A549 (cell line): Measurements from ENCODE around the gene HNF1B. TPM values are rescaled to one million over a fixed set of nuclear protein-coding genes. Genes with fewer than 3 reads are reported as not detected.

Experiments
- ATAC-seq, 2 experiments: fragments of 200-7000 bp in 1 of 2; fragments of >200 bp in 1 of 2; cut with Nextera tagmentation in 1 of 2; cut with Tn5 transposase in 1 of 2; 3 replicates each; pipeline versions ENCODE4 v1.8.0 to v1.9.1; 2018 to 2020; ENCODE audit warnings: mild to moderate bottlenecking in 1 of 2, moderate library complexity in 1 of 2
- CTCF ChIA-PET: fragments of 300-600 bp; sonication (Branson Sonifier 250); formaldehyde crosslinking; extraction: SDS; loops from one replicate; lab custom pipeline; 2021; ENCODE audit warnings: antibody characterized with exemption, inconsistent platforms; lab: Yijun Ruan, JAX
- POLR2A ChIA-PET: fragments of 350-600 bp; formaldehyde crosslinking; extraction: SDS; loops from one replicate; lab custom pipeline; 2021; ENCODE audit warnings: antibody characterized with exemption, inconsistent platforms; lab: Yijun Ruan, JAX
- DNase-seq, 2 experiments: peaks; one replicate each; pipeline versions ENCODE4 v3.0.0 to v3.0.0-alpha.2; 2011 to 2016; ENCODE audit warnings: low read depth in 1 of 2, low spot score in 1 of 2
- FAIRE-seq: peaks from 2 replicates; lab custom pipeline; 2011; peaks lifted over from hg19 to GRCh38; lab: Jason Lieb, UNC
- H3K27ac ChIP-seq, 2 experiments: fragments of >200 bp; sonication (Bioruptor Twin); formaldehyde crosslinking; 3 replicates each; pipeline ENCODE4 v1.5.1; 2016 to 2017
- H3K4me1 ChIP-seq: fragments of >200 bp; sonication (Bioruptor Twin); formaldehyde crosslinking; 3 replicates; pipeline ENCODE4 v1.6.1; 2016
- H3K4me2 ChIP-seq: fragments of >200 bp; sonication (Bioruptor Twin); formaldehyde crosslinking; 3 replicates; pipeline ENCODE4 v1.6.1; 2016
- H3K4me3 ChIP-seq: fragments of >200 bp; sonication (Bioruptor Twin); formaldehyde crosslinking; 3 replicates; pipeline ENCODE4 v1.5.1; 2016
- H3K9me3 ChIP-seq: fragments of >200 bp; sonication (Bioruptor Twin); formaldehyde crosslinking; 3 replicates; pipeline ENCODE4 v1.6.1; 2016
- BHLHE40 ChIP-seq: IDR thresholded peaks from 2 replicates; pipeline ENCODE4 v1.6.1; 2012; ENCODE audit warnings: low read depth, low read length, inconsistent platforms
- CBX2 ChIP-seq: fragments of 200-600 bp; sonication (generic); IDR thresholded peaks from 2 replicates; pipeline ENCODE4 v1.6.1; 2016; ENCODE audit warnings: low read depth, mild to moderate bottlenecking, borderline replicate concordance
- CEBPB ChIP-seq, 2 experiments: fragments of >200 bp in 1 of 2; sonication (Bioruptor Twin) in 1 of 2; formaldehyde crosslinking in 1 of 2; IDR thresholded peaks; 2 replicates each; pipeline ENCODE4 v1.6.1; 2012 to 2016
- CHD2 ChIP-seq: fragments of 150-350 bp; IDR thresholded peaks from 2 replicates; pipeline ENCODE4 v1.6.1; 2014; ENCODE audit warnings: low read length; ENCODE audit not compliant: partially characterized antibody
- EHMT2 ChIP-seq: fragments of 200-600 bp; sonication (generic); IDR thresholded peaks from 2 replicates; pipeline ENCODE4 v1.6.1; 2016; ENCODE audit warnings: antibody characterized with exemption, low read depth, mild to moderate bottlenecking, moderate library complexity
- ESRRA ChIP-seq: fragments of 150-350 bp; IDR thresholded peaks from 2 replicates; pipeline ENCODE4 v1.6.1; 2014; ENCODE audit warnings: mild to moderate bottlenecking, low read length, borderline replicate concordance
- FOXS1 ChIP-seq: fragments of 250-450 bp; sonication (Bioruptor Pico); IDR thresholded peaks from 2 replicates; pipeline ENCODE4 v1.5.0; 2020; ENCODE audit warnings: mild to moderate bottlenecking, moderate library complexity
- HOXA7 ChIP-seq: fragments of 250-450 bp; sonication (Bioruptor Pico); IDR thresholded peaks from 2 replicates; pipeline ENCODE4 v1.5.0; 2020; ENCODE audit warnings: mild to moderate bottlenecking, moderate library complexity
- KDM1A ChIP-seq: fragments of 200-600 bp; sonication (generic); IDR thresholded peaks from 2 replicates; pipeline ENCODE4 v1.6.1; 2016; ENCODE audit warnings: low read depth, mild to moderate bottlenecking
- MAZ ChIP-seq: fragments of 150-350 bp; IDR thresholded peaks from 2 replicates; pipeline ENCODE4 v1.6.1; 2014; ENCODE audit warnings: antibody characterized with exemption, low read depth, low read length, borderline replicate concordance
- MYC ChIP-seq: IDR thresholded peaks from 2 replicates; pipeline ENCODE4 v1.6.1; 2012; ENCODE audit warnings: mild to moderate bottlenecking, inconsistent platforms, low read length, improper control_type of control experiment, borderline replicate concordance
- NFE2L2 ChIP-seq: fragments of 150-350 bp; conservative IDR thresholded peaks from 2 replicates; pipeline ENCODE4 v1.6.1; 2014; ENCODE audit warnings: low read length
- NR3C1 ChIP-seq: fragments of >200 bp; sonication (Bioruptor Twin); formaldehyde crosslinking; IDR thresholded peaks from 3 replicates; pipeline ENCODE4 v1.6.1; 2017
- RAD21 ChIP-seq, 2 experiments: fragments of >200 bp in 1 of 2; sonication (Bioruptor Twin) in 1 of 2; formaldehyde crosslinking in 1 of 2; IDR thresholded peaks in 1 of 2; conservative IDR thresholded peaks in 1 of 2; 2 replicates in 1 of 2; 3 replicates in 1 of 2; pipeline ENCODE4 v1.6.1; 2012 to 2018; ENCODE audit warnings: inconsistent platforms in 1 of 2
- RARB ChIP-seq: fragments of 250-450 bp; sonication (Bioruptor Pico); IDR thresholded peaks from 2 replicates; pipeline ENCODE4 v1.8.0; 2021; ENCODE audit warnings: mild to moderate bottlenecking, moderate library complexity
- RNF2 ChIP-seq: fragments of 200-600 bp; sonication (generic); IDR thresholded peaks from 2 replicates; pipeline ENCODE4 v1.6.1; 2016; ENCODE audit warnings: low read depth, mild to moderate bottlenecking, antibody characterized with exemption, moderate library complexity, borderline replicate concordance
- SREBF2 ChIP-seq: fragments of 450-650 bp; IDR thresholded peaks from 2 replicates; pipeline ENCODE4 v1.6.1; 2014; ENCODE audit warnings: mild to moderate bottlenecking, moderate library complexity
- ZFP36 ChIP-seq: fragments of 450-650 bp; IDR thresholded peaks from 2 replicates; pipeline ENCODE4 v1.6.1; 2014; ENCODE audit warnings: borderline replicate concordance; ENCODE audit not compliant: partially characterized antibody
- ZSCAN20 ChIP-seq: fragments of 250-450 bp; sonication (Bioruptor Pico); IDR thresholded peaks from 2 replicates; pipeline ENCODE4 v1.8.0; 2022; ENCODE audit warnings: mild to moderate bottlenecking, moderate library complexity
- WGBS: methylation state at CpG from one replicate; pipeline ENCODE4 v1.1.6; 2017; ENCODE audit errors: missing lambda C conversion rate; 5-methylcytosine and 5-hydroxymethylcytosine counted together
- polyA plus RNA-seq, 4 experiments: library from polyadenylated mRNA; depleted of rRNA in 3 of 4; stranded (reverse); fragments of >200 nt; fragmentation: RNase III in 1 of 4; extraction: RNeasy Plus Mini Kit Qiagen cat#74134 plus additional on column Dnase treatment in 1 of 4; gene quantifications; 2 replicates in 3 of 4; 3 replicates in 1 of 4; pipeline ENCODE4 v1.2.3, GENCODE V29; 2011 to 2017
- TF ChIP-seq, protein P1 (sequence below): IDR thresholded peaks from 2 replicates; pipeline ENCODE4 v1.6.1; 2012
- TF ChIP-seq, protein P2 (sequence below): fragments of 250-450 bp; sonication (Bioruptor Pico); IDR thresholded peaks from 2 replicates; pipeline ENCODE4 v1.5.0; 2020; ENCODE audit warnings: low read depth, mild to moderate bottlenecking, moderate library complexity
- TF ChIP-seq, protein P3 (sequence below): fragments of 150-350 bp; IDR thresholded peaks from 2 replicates; pipeline ENCODE4 v1.6.1; 2014; ENCODE audit warnings: low read depth, mild to moderate bottlenecking, low read length
- TF ChIP-seq, protein P4 (sequence below): fragments of >200 bp; sonication (Bioruptor Twin); formaldehyde crosslinking; IDR thresholded peaks from 3 replicates; pipeline ENCODE4 v1.6.1; 2016

Gene HNF1B
- polyA plus RNA-seq, 2 of the 4 experiments (the other 2 are of a cell fraction) = 13.3 to 21.3 TPM

DNA sequence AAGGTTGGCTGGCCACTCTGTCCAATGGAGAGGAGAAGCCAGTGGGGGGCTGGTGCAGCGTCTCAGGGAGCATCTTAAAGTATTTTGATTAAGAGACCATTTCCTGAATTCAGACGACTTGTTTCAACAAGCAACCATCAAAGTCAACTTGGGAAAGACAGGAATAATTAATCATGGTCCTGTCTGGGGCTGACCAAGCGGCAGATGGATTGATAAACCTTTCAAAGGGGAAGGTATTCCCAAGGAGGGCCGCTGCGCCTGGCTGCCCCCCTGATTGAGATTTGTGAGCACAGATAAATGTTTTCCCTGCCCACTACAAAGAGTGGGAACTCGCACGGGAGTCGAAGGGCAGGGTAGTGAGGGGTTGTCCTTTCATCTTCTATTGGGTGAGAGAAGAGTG, 47.5 kb downstream of the HNF1B start:
- TF ChIP-seq CHD2 = no peak
- no peak for TF ChIP-seq ZSCAN20
- no peak for TF ChIP-seq RAD21 (conservative IDR thresholded peaks at IDR 0.05 in 1 of 2, IDR thresholded peaks at IDR 0.05 in 1 of 2)
- no peak for TF ChIP-seq FOXS1 (CRISPR knock-in tag)
- TF ChIP-seq, protein P1, sequence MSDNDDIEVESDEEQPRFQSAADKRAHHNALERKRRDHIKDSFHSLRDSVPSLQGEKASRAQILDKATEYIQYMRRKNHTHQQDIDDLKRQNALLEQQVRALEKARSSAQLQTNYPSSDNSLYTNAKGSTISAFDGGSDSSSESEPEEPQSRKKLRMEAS = no peak
- no peak for TF ChIP-seq MAZ
- no peak for TF ChIP-seq NR3C1
- TF ChIP-seq NFE2L2 = no peak
- TF ChIP-seq BHLHE40 = no peak
- TF ChIP-seq CEBPB (IDR thresholded peaks at IDR 0.05) = no peak
- no peak for DNase-seq
- ChIA-PET POLR2A (no interaction called here), CTCF (interaction anchor here (1.0 to 1.3 kb wide), 3 partner anchors 17 to 119 kb away, joined by 3 to 5 read pairs (median 3); no protein-coding TSS in a partner anchor)
- ATAC-seq = no peak
- Histone ChIP-seq H3K4me2 (no peak overlapping the region), H3K27ac (no peak overlapping the region), H3K4me3 (no peak overlapping the region), H3K4me1 (peaks cover 28% of the 10 kb centered on the region), H3K9me3 (no peaks in the 10 kb centered on the region)
- no peak for FAIRE-seq
- WGBS = 91% methylated on average over 8 of the region's 8 CpGs

DNA sequence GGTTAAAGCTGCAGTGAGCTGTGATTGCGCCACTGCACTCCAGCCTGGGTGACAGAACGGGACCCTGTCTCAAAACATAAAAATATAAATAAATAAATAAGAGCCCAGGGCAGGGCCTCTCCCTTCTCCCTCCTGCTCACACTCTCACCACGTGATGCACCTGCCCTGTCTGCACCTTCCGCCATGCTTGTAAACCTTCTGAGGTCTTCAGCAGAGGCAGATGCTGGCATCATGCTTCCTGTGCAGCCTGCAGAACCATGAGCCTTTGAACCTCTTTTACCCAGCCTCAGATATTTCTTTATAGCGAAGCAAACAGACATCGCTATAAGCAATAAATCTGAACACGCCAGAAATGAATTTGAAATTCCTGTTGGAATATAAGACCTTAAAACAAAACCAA, 48.5 kb downstream of the HNF1B start:
- CTCF ChIA-PET = interaction anchor here (1.7 kb wide), 1 partner anchor 46 kb away, joined by 9 read pairs; no protein-coding TSS in a partner anchor
- Histone ChIP-seq H3K9me3 (no peaks in the 10 kb centered on the region), H3K27ac (no peak overlapping the region), H3K4me1 (peaks cover 18% of the 10 kb centered on the region), H3K4me3 (no peak overlapping the region), H3K4me2 (no peak overlapping the region)
- no peak for DNase-seq
- no peak for ATAC-seq
- no peak for FAIRE-seq
- TF ChIP-seq ESRRA (no peak), NR3C1 (no peak), EHMT2 (no peak), MYC (no peak), NFE2L2 (no peak), ZFP36 (no peak)
- TF ChIP-seq, protein P2, sequence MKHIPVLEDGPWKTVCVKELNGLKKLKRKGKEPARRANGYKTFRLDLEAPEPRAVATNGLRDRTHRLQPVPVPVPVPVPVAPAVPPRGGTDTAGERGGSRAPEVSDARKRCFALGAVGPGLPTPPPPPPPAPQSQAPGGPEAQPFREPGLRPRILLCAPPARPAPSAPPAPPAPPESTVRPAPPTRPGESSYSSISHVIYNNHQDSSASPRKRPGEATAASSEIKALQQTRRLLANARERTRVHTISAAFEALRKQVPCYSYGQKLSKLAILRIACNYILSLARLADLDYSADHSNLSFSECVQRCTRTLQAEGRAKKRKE (CRISPR knock-in tag) = no peak
- TF ChIP-seq, protein P3, sequence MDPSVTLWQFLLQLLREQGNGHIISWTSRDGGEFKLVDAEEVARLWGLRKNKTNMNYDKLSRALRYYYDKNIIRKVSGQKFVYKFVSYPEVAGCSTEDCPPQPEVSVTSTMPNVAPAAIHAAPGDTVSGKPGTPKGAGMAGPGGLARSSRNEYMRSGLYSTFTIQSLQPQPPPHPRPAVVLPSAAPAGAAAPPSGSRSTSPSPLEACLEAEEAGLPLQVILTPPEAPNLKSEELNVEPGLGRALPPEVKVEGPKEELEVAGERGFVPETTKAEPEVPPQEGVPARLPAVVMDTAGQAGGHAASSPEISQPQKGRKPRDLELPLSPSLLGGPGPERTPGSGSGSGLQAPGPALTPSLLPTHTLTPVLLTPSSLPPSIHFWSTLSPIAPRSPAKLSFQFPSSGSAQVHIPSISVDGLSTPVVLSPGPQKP = no peak
- POLR2A ChIA-PET = no interaction called here
- 91% methylated on average over 7 of the region's 7 CpGs for WGBS

DNA sequence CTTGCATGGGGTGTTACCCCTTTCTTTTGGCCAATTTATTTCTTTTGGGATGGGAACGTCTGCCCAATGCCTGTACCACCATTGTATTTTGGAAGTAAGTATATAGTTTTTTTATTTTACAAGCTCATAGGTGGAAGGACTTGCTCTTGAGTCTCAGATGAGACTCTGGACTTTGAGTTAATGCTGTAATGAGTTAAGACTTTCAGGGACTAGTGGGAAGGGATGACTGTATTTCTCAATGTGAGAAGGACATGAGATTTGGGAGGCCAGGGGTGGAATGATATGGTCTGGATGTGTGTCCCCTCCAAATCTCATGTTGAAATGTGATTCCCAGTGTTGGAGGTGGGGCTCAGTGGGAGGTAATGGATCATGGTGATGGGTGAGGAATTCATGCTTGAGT, 49.1 kb downstream of the HNF1B start:
- 93% methylated on average over 1 of the region's 1 CpG for WGBS
- no peak overlapping the region for H3K27ac ChIP-seq
- ChIA-PET CTCF (interaction anchor here (0.9 to 2.2 kb wide), 8 partner anchors 10 to 121 kb away, joined by 3 to 11 read pairs (median 4); no protein-coding TSS in a partner anchor), POLR2A (no interaction called here)
- no peak overlapping the region for H3K4me2 ChIP-seq
- DNase-seq = no peak
- TF ChIP-seq CHD2 (no peak), RARB (CRISPR knock-in tag) (no peak), KDM1A (no peak), CBX2 (no peak), RNF2 (no peak), SREBF2 (no peak), HOXA7 (CRISPR knock-in tag) (no peak), BHLHE40 (no peak), MAZ (no peak), EHMT2 (no peak), CEBPB (IDR thresholded peaks at IDR 0.05) (no peak)
- TF ChIP-seq, protein P2 (CRISPR knock-in tag) = no peak
- TF ChIP-seq, protein P4, sequence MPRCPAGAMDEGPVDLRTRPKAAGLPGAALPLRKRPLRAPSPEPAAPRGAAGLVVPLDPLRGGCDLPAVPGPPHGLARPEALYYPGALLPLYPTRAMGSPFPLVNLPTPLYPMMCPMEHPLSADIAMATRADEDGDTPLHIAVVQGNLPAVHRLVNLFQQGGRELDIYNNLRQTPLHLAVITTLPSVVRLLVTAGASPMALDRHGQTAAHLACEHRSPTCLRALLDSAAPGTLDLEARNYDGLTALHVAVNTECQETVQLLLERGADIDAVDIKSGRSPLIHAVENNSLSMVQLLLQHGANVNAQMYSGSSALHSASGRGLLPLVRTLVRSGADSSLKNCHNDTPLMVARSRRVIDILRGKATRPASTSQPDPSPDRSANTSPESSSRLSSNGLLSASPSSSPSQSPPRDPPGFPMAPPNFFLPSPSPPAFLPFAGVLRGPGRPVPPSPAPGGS = no peak
- FAIRE-seq = no peak
- peaks cover 18% of the 10 kb centered on the region for H3K4me1 ChIP-seq
- no peak for ATAC-seq
- no peaks in the 10 kb centered on the region for H3K9me3 ChIP-seq
- no peak overlapping the region for H3K4me3 ChIP-seq
